K562 (cell line): Measurements from ENCODE around the gene CD52. TPM values are rescaled to one million over a fixed set of nuclear protein-coding genes. Genes with fewer than 3 reads are reported as not detected.

Experiments
- ARID3B ChIP-seq: fragments of 250-450 bp; sonication (Bioruptor Pico); IDR thresholded peaks from 2 replicates; pipeline ENCODE4 v1.4.0; 2020; ENCODE audit warnings: borderline replicate concordance
- E2F8 ChIP-seq: fragments of 450-650 bp; IDR thresholded peaks from 2 replicates; pipeline ENCODE4 v1.7.1; 2018; ENCODE audit warnings: mild to moderate bottlenecking, low read depth; ENCODE audit not compliant: partially characterized antibody
- HCFC1 ChIP-seq: IDR thresholded peaks from 2 replicates; pipeline ENCODE4 v1.6.1; 2012; ENCODE audit warnings: low read depth, low read length, improper control_type of control experiment
- MEIS2 ChIP-seq: fragments of 450-650 bp; IDR thresholded peaks from 2 replicates; pipeline ENCODE4 v1.6.1; 2014; ENCODE audit warnings: mild to moderate bottlenecking; ENCODE audit not compliant: partially characterized antibody
- NFXL1 ChIP-seq: fragments of 450-650 bp; formaldehyde crosslinking; IDR thresholded peaks from 2 replicates; pipeline ENCODE4 v1.4.0; 2021; ENCODE audit warnings: mild to moderate bottlenecking
- NUFIP1 ChIP-seq: fragments of 450-650 bp; IDR thresholded peaks from 2 replicates; pipeline ENCODE4 v1.6.1; 2018; ENCODE audit not compliant: partially characterized antibody
- SIRT6 ChIP-seq: IDR thresholded peaks from one replicate; pipeline ENCODE4 v1.6.1; 2012; ENCODE audit warnings: low read depth, mild to moderate bottlenecking, control low read depth, inconsistent platforms, low read length, moderate library complexity
- STAT5A ChIP-seq: IDR thresholded peaks from 2 replicates; pipeline ENCODE4 v1.6.1; 2012; ENCODE audit warnings: low read length, inconsistent platforms, borderline replicate concordance
- ZNF3 ChIP-seq: fragments of 250-450 bp; sonication (Bioruptor Pico); IDR thresholded peaks from 2 replicates; pipeline ENCODE4 v1.5.0; 2021; ENCODE audit warnings: mild to moderate bottlenecking, moderate library complexity
- ZNF561 ChIP-seq: fragments of 450-650 bp; formaldehyde crosslinking; conservative IDR thresholded peaks from 2 replicates; pipeline ENCODE4 v1.4.0; 2020; ENCODE audit warnings: mild to moderate bottlenecking, moderate library complexity
- polyA plus RNA-seq, 8 experiments: library from polyadenylated mRNA; depleted of rRNA in 4 of 8; stranded (reverse) in 5 of 8; unstranded in 3 of 8; fragments of >200 nt; fragmentation: Nextera tagmentation in 2 of 8; fragmentation: Illumina TruSeq in 1 of 8; extraction: Ambion mirVana in 2 of 8; extraction: Trizol in 1 of 8; gene quantifications; 2 replicates each; pipeline versions ENCODE4 v1.2.1 to v1.2.3, GENCODE V29; 2011 to 2014; ENCODE audit warnings: inconsistent platforms in 1 of 8, missing spikeins in 1 of 8
- total RNA-seq, 7 experiments: library from RNA; depleted of rRNA in 6 of 7; stranded (reverse); fragments of >200 nt in 6 of 7; fragmentation: Illumina TruSeq in 2 of 7; extraction: Trizol in 2 of 7; gene quantifications; 2 replicates each; pipeline versions ENCODE4 v1.2.1 to v1.2.3, GENCODE V29; 2011 to 2021; ENCODE audit warnings: low replicate concordance in 1 of 7
- TF ChIP-seq, protein P1 (sequence below): fragments of 250-450 bp; sonication (Bioruptor Pico); IDR thresholded peaks from 2 replicates; pipeline ENCODE4 v1.5.0; 2021; ENCODE audit warnings: mild to moderate bottlenecking, moderate library complexity
- TF ChIP-seq, protein P2 (sequence below), 2 experiments: fragments of 450-650 bp; IDR thresholded peaks; 2 replicates each; pipeline ENCODE4 v1.6.1; 2016
- TF ChIP-seq, protein P3 (sequence below): fragments of 450-650 bp; IDR thresholded peaks from 2 replicates; pipeline ENCODE4 v1.6.1; 2014; ENCODE audit warnings: low read depth, mild to moderate bottlenecking, moderate library complexity, borderline replicate concordance

Gene CD52
- total and polyA plus RNA-seq, 9 of the 15 experiments (the other 6 are each of a cell fraction or from before 2014, with no cell fraction given): 34.9 to 488 (median 173) TPM

GRCh38 chr1:26306290-26307229, 11.2 kb upstream of the CD52 start, which contains the start of gene UBXN11 (continued):
- TF ChIP-seq, protein P1, sequence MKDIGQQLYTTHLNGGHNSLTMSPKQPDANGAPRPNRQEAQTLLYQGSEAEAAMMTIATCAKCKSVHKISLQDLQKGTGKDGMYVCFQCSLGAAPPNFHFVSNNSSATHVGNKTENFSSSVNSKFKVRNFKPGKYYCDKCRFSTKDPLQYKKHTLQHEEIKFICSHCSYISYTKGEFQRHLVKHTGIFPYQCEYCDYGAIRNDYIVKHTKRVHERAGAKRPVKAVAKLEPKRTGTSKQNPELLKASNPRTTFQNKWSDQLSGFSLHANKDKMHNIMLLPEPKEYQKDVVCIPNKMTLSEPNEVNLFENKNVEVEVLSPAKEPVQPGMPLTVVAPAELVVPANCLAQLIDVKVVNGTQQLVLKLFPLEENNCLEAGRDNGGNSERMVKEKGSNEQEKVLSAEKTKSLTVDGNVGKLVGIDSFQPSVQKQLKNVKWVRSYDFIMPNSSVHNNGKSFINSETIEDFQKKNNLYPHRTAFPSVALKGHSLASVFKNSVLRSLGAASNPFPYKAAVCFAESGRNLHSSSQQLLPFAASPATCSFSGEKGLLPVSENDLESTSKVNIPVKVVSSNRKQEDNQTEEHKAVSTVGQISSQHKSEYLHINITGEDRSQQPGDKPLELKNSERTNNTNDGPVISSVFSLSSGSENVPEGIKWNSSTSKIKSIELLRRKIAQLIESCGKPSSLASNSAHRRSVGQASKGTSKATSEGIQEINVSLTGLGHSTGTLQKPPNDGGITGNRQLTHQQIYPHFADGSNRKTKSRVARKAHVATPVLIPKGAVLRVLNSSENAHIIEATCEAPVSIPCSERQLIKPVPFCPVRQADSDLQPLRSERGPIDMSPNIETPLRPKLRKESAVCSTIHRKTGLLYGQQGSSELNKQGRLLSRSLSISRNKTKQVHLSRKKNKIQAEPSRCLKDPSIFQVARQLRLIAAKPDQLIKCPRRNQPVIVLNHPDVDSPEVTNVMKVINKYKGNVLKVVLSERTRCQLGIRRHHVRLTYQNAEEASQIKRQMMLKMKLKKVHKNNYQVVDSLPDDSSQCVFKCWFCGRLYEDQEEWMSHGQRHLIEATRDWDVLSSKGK (CRISPR knock-in tag): no peak
- no peak for TF ChIP-seq SIRT6
- TF ChIP-seq ARID3B: no peak
- TF ChIP-seq, protein P2, sequence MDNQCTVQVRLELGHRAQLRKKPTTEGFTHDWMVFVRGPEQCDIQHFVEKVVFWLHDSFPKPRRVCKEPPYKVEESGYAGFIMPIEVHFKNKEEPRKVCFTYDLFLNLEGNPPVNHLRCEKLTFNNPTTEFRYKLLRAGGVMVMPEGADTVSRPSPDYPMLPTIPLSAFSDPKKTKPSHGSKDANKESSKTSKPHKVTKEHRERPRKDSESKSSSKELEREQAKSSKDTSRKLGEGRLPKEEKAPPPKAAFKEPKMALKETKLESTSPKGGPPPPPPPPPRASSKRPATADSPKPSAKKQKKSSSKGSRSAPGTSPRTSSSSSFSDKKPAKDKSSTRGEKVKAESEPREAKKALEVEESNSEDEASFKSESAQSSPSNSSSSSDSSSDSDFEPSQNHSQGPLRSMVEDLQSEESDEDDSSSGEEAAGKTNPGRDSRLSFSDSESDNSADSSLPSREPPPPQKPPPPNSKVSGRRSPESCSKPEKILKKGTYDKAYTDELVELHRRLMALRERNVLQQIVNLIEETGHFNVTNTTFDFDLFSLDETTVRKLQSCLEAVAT (IDR thresholded peaks at IDR 0.05): no peak
- TF ChIP-seq, protein P3, sequence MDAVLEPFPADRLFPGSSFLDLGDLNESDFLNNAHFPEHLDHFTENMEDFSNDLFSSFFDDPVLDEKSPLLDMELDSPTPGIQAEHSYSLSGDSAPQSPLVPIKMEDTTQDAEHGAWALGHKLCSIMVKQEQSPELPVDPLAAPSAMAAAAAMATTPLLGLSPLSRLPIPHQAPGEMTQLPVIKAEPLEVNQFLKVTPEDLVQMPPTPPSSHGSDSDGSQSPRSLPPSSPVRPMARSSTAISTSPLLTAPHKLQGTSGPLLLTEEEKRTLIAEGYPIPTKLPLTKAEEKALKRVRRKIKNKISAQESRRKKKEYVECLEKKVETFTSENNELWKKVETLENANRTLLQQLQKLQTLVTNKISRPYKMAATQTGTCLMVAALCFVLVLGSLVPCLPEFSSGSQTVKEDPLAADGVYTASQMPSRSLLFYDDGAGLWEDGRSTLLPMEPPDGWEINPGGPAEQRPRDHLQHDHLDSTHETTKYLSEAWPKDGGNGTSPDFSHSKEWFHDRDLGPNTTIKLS: no peak
- TF ChIP-seq HCFC1: peak; percentile 73
- peak; percentile 45 for TF ChIP-seq MEIS2
- no peak for TF ChIP-seq NFXL1 (CRISPR knock-in tag)
- no peak for TF ChIP-seq E2F8
- TF ChIP-seq ZNF561 (CRISPR knock-in tag): no peak
- TF ChIP-seq ZNF3 (CRISPR knock-in tag): no peak
- TF ChIP-seq STAT5A: no peak
- TF ChIP-seq NUFIP1: no peak
